Measurements from ENCODE around the gene TMEM131L.
A peak's percentile ranks its signal among the peaks of the same experiment; 100 is the strongest.

The TMEM131L gene

DNA sequence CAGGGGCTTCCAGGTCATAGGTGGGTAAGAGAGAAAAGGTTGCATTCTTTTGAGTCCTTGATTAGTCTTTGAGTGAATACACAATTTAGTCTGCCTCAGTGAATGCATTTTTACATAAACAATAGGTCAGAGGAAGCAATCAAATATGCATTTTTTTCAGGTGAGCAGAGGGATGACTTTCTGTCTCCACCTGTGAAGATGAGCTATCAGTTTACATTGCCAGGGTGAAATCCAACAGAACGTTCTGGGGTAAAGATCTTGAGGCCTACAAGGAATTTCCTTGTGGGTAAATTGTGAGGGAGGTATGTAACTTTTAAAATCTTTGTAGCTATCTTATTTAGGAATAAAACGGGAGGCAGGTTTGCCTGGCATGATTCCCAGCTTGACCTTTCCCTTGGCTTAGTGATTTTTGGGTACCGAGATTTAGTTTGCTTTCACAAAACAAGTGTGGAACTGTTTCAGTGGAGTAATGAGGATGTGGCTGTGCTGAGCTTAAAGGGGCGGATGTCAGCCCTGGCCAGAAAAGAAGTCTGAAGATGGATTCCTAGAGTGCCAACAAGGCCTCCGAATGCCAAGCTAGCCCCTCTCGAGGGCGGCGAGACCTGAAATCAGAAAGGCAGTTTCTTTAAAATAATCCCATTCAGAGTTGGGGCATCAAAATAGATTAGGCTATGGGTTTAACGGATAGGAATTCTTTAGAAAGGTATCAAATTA is 29.5 kb downstream of the TMEM131L start:
- Histone ChIP-seq H3K27me3 (no peaks in the 10 kb centered on the region), H3K27ac (peak overlapping the region in 9 of 11 experiments; percentile 38 to 93 (median 59); a peak in 15 of 22 replicates), H3K9me3 (replicated peaks in 1 of 11) (no peaks in the 10 kb centered on the region), H3K9ac (peak overlapping the region in 9 of 11 experiments; percentile 28 to 69 (median 50); a peak in 16 of 22 replicates), H3K36me3 (peaks cover 0 to 67% (median 11%) of the 10 kb centered on the region in 11 experiments; a peak in 12 of 22 replicates), H3K4me1 (peaks cover 70 to 99% (median 97%) of the 10 kb centered on the region in 10 experiments), H4K20me1 (peaks cover 20 to 97% (median 88%) of the 10 kb centered on the region in 11 experiments; a peak in 21 of 22 replicates), H3K4me3 (peak overlapping the region in 3 of 10 experiments; percentile 30 to 40 (median 33); a peak in 3 of 20 replicates), H3K4me2 (peak overlapping the region; percentile 71 to 99 (median 96))
- no peak for TF ChIP-seq Cebpa-rat (IDR thresholded peaks at IDR 0.05)

DNA sequence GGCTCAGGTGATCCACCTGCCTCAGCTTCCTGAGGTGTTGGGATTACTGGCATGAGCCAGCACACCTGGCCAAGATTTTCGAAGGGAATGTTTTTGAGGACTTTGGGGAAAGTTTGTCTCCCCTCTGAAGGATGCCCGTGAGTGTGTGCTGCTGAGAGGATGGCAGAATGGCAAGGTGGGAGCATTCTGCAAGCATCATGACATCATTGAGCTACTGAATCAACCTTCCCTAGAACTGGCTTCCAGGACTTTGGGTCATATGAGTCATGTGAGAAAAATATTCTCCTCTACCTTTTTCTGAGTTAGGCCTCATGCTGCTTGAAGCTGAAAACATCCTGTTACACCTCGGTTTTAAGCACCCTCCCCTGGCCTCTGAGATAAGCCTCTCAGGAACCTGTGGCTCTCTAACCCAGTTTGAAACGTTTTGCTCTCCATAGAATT is 31.0 kb downstream of the TMEM131L start:
- no peaks in the 10 kb centered on the region for H3K9me3 ChIP-seq (replicated peaks in 1 of 11)
- H3K9ac ChIP-seq = peak overlapping the region in 8 of 11 experiments; percentile 5 to 69 (median 42); a peak in 13 of 22 replicates
- TF ChIP-seq Cebpa-rat (IDR thresholded peaks at IDR 0.05) = no peak
- peaks cover 56 to 100% (median 95%) of the 10 kb centered on the region in 10 experiments for H3K4me1 ChIP-seq
- H3K4me2 ChIP-seq = peak overlapping the region; percentile 67 to 99 (median 96)
- peaks cover 0 to 77% (median 21%) of the 10 kb centered on the region in 11 experiments; a peak in 15 of 22 replicates for H3K36me3 ChIP-seq
- H3K27ac ChIP-seq = peak overlapping the region in 6 of 11 experiments; percentile 6 to 93 (median 54); a peak in 6 of 22 replicates
- H4K20me1 ChIP-seq = peaks cover 20 to 100% (median 88%) of the 10 kb centered on the region in 11 experiments; a peak in 21 of 22 replicates
- H3K27me3 ChIP-seq = no peaks in the 10 kb centered on the region
- H3K4me3 ChIP-seq = peak overlapping the region in 6 of 10 experiments; percentile 1 to 44 (median 10); a peak in 7 of 20 replicates

DNA sequence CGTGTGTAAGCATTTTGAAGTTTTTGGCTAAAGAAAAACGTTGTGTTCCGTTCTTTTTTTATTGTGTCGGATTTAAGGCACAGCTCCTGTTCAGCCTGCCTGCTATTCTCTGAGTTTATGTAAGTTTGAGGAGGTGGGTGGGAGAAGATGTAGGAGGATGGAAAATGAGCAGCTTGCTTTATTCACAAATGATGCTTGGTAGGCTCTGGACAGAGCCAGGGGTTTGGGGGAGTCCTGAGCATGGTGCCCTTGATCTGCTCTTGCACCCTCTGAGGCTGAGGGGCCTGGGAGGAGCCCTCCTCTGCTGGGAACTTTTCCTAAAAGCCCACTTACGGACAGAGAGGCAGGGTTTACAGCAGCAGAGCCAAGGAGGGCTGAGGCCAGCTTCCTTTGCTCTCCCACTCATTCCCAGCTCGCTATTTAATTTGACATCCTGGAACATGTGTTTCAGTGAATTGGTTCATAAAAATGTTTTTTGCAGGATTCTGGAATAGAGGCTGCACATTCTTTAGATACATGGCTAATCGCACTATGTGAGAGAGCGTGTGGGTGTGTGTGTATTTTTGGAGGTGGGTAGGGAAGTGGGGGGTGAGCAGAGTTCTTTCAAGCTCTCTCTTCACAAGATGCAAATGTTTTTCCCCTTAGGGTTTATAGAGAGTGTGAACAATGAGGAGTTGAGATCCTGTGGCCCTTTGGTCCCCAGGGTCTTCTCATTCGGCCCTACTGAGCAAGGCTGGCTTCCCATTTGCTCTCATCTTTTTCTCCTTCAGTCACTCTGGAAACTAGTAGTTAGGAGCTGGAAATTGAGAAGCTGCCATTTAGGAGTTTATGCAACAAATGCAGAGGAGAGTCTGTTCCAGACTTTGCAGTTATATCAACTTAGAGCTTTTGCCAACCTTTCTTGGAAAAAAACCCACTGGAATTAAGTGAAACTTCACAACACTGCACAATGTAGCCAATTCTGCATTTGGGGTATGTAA is 32.1 kb downstream of the TMEM131L start:
- H3K36me3 ChIP-seq = peaks cover 0 to 80% (median 21%) of the 10 kb centered on the region in 11 experiments; a peak in 15 of 22 replicates
- H3K9ac ChIP-seq = peak overlapping the region in 9 of 11 experiments; percentile 15 to 69 (median 52); a peak in 15 of 22 replicates
- H3K4me2 ChIP-seq = peak overlapping the region; percentile 67 to 99 (median 96)
- TF ChIP-seq Cebpa-rat (IDR thresholded peaks at IDR 0.05) = no peak
- H3K27me3 ChIP-seq = no peaks in the 10 kb centered on the region
- H3K4me1 ChIP-seq = peaks cover 64 to 100% (median 92%) of the 10 kb centered on the region in 10 experiments
- peaks cover 20 to 100% (median 86%) of the 10 kb centered on the region in 11 experiments; a peak in 21 of 22 replicates for H4K20me1 ChIP-seq
- H3K27ac ChIP-seq = peak overlapping the region in 8 of 11 experiments; percentile 6 to 93 (median 39); a peak in 14 of 22 replicates
- no peaks in the 10 kb centered on the region for H3K9me3 ChIP-seq (replicated peaks in 1 of 11)
- peak overlapping the region in 5 of 10 experiments; percentile 23 to 50 (median 29); a peak in 8 of 20 replicates for H3K4me3 ChIP-seq

DNA sequence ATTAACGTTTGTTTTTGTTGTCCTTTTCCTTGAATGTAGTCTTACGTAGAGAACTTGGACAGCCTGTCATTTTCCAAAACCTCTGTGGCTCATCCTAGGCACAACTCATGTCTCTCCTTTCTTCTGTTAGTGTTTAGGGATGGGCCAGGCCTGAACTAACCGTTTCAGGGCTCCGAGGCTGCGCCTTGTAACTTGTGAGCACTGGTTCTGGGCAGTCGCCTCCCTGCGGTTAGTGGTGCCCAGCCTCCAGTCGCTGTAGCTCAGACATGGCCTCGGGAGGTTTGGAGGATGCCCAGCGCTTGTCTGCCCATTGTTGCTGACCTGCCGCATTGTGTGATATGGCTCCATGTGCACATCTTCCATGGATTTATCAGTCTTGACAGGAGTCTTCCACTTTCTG is 32.8 kb downstream of the TMEM131L start:
- H3K27ac ChIP-seq = peak overlapping the region in 8 of 11 experiments; percentile 22 to 49 (median 32); a peak in 13 of 22 replicates
- H3K4me2 ChIP-seq = peak overlapping the region; percentile 67 to 99 (median 96)
- H3K4me1 ChIP-seq = peaks cover 61 to 95% (median 84%) of the 10 kb centered on the region in 10 experiments

DNA sequence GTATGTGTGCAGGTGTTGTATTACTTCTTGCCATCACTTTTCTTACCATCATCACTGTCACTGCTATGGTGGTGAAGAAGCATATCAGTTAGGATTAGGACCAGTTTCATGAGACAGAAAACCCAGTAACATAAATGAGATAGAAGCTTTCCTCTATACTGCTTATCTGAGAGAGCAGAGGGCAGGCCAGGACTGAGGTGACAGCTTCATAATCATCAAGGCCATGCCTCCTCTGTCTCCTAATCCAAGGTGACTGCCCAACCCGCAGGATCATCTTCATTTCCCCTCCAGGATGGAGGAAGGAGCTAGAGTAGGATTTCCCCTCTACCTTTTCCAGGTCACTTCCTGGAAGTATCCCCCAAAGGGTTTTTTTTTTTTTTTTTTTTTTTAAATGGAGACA is 35.4 kb downstream of the TMEM131L start:
- H3K4me2 ChIP-seq = peak overlapping the region in 8 of 11 experiments; percentile 3 to 98 (median 14); a peak in 9 of 22 replicates
- no peak overlapping the region for H3K27ac ChIP-seq
- no peaks in the 10 kb centered on the region for H3K27me3 ChIP-seq
- peaks cover 17 to 100% (median 65%) of the 10 kb centered on the region in 11 experiments; a peak in 21 of 22 replicates for H4K20me1 ChIP-seq
- H3K9ac ChIP-seq = no peak overlapping the region
- H3K9me3 ChIP-seq (replicated peaks in 1 of 11) = 0 out of 22 replicates have a peak, but pooled peaks cover 0 to 6% (median 0%) of the 10 kb centered on the region in 11 experiments
- H3K4me1 ChIP-seq = peaks cover 55 to 87% (median 75%) of the 10 kb centered on the region in 10 experiments
- H3K36me3 ChIP-seq = peaks cover 0 to 81% (median 39%) of the 10 kb centered on the region in 11 experiments; a peak in 19 of 22 replicates
- H3K4me3 ChIP-seq = no peak overlapping the region
- TF ChIP-seq Cebpa-rat (IDR thresholded peaks at IDR 0.05) = no peak

More for the DNA sequence above, 32.8 kb downstream of the TMEM131L start:
- TF ChIP-seq Cebpa-rat (IDR thresholded peaks at IDR 0.05) = no peak
- Histone ChIP-seq H3K4me3 (peak overlapping the region in 3 of 10 experiments; percentile 23 to 50 (median 44); a peak in 3 of 20 replicates), H3K9me3 (replicated peaks in 1 of 11) (no peaks in the 10 kb centered on the region), H3K9ac (peak overlapping the region in 7 of 11 experiments; percentile 27 to 69 (median 57); a peak in 10 of 22 replicates), H3K36me3 (peaks cover 0 to 79% (median 22%) of the 10 kb centered on the region in 11 experiments; a peak in 15 of 22 replicates), H3K27me3 (no peaks in the 10 kb centered on the region), H4K20me1 (peaks cover 20 to 100% (median 78%) of the 10 kb centered on the region in 11 experiments; a peak in 21 of 22 replicates)

DNA sequence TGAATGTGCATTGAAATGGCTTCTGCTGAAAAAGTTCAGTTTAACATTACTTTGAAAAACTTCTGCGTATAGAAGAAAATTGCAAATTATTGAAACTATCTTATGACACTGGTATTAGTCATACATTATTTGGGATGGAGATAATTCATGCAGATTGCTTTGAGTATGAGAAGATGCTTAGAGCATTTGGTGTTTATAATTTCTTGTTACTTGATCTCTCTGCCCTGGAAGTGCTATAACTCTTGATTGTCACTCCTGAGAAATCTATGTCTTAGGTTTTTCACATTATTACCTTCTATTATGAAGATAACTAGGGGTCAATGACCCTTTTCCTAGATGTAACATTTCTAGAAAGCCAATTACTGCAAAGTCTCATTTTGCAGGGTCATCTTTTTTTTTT is 36.4 kb downstream of the TMEM131L start:
- Histone ChIP-seq H3K27me3 (no peaks in the 10 kb centered on the region), H3K4me3 (no peak overlapping the region), H3K9ac (no peak overlapping the region), H3K4me1 (peaks cover 47 to 84% (median 67%) of the 10 kb centered on the region in 10 experiments), H3K27ac (0 out of 22 replicates have a peak overlapping the region, but pooled peaks of 2 of the 11 experiments have one; percentile 7), H4K20me1 (peaks cover 12 to 100% (median 63%) of the 10 kb centered on the region in 11 experiments; a peak in 21 of 22 replicates), H3K9me3 (replicated peaks in 1 of 11) (0 out of 22 replicates have a peak, but pooled peaks cover 0 to 6% (median 0%) of the 10 kb centered on the region in 11 experiments), H3K36me3 (peaks cover 4 to 84% (median 49%) of the 10 kb centered on the region in 11 experiments; a peak in 20 of 22 replicates), H3K4me2 (peak overlapping the region in 5 of 11 experiments; percentile 8 to 98 (median 29); a peak in 3 of 22 replicates)
- TF ChIP-seq Cebpa-rat (IDR thresholded peaks at IDR 0.05) = no peak

DNA sequence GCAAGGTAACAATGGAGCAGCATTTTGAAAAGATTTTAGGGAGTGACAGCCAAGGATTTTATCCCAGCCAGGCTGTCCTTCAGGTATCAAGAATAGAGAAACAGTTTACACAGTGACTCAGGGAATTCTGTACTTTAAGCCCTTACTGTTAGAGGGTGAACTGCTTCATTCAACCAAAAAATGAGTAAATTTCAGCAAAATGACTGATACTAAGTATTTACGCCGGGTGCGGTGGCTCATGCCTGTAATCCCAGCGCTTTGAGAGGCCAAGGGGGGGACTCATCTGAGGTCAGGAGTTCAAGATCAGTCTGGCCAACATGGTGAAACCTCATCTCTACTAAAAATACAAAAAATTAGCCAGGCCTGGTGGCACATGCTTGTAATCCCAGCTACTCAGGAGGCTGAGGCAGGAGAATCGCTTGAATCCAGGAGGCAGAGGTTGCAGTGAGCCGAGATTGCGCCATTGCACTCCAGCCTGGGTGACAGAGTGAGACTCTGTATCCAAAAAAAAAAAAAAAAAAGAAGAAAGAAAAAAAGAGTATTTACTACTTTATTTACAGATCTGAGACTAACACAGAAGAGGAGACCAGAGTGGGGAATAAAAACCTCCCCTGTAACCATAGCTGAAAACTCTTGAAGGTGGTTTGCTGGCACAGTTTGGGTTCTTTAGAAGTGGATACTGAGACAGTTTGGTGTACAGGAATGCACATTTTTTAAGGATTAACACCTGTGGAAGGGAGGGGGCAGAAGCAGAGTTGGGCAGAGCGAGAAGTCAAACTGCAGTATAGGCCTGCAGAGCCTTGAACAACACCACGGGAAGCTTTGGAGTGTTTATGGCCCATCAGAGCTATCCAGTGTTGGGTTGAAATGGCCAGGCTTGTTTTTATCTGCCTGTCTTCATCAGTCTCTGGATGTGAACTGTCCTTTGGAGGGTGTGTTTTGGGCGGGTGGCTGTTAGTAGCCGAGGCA is 40.5 kb downstream of the TMEM131L start:
- Histone ChIP-seq H3K27me3 (no peaks in the 10 kb centered on the region), H3K36me3 (peaks cover 29 to 97% (median 73%) of the 10 kb centered on the region in 11 experiments; a peak in 21 of 22 replicates), H3K4me1 (peaks cover 22 to 51% (median 37%) of the 10 kb centered on the region in 10 experiments), H3K9me3 (replicated peaks in 1 of 11) (peaks cover 0 to 17% (median 5%) of the 10 kb centered on the region in 11 experiments; a peak in 7 of 22 replicates), H3K4me3 (no peak overlapping the region), H3K9ac (no peak overlapping the region), H3K27ac (peak overlapping the region in 8 of 11 experiments; percentile 10 to 53 (median 32); a peak in 11 of 22 replicates), H4K20me1 (peaks cover 0 to 100% (median 34%) of the 10 kb centered on the region in 11 experiments; a peak in 18 of 22 replicates), H3K4me2 (peak overlapping the region in 4 of 11 experiments; percentile 46 to 64 (median 50); a peak in 6 of 22 replicates)
- no peak for TF ChIP-seq Cebpa-rat (IDR thresholded peaks at IDR 0.05)
